ENCODE measurements around the gene CEP85L.

The CEP85L gene

GRCh38 chr6:118656847-118657451 lies 5.6 kb upstream of the CEP85L start:
- Histone ChIP-seq H3K9me3 (ENCODE audit: control insufficient read depth, insufficient read depth, low read length) (no peaks in the 10 kb centered on the region), H3K27me3 (ENCODE audit: control insufficient read depth, insufficient read depth, low read length) (no peaks in the 10 kb centered on the region), H3K4me1 (ENCODE audit: control insufficient read depth, insufficient read depth, low read length) (peaks cover 5% of the 10 kb centered on the region), H3K36me3 (ENCODE audit: control insufficient read depth, insufficient read depth, low read length) (no peaks in the 10 kb centered on the region), H3K4me3 (ENCODE audit: low read depth, low read length) (no peak overlapping the region), H3K9ac (ENCODE audit: low read depth, low read length) (no peak overlapping the region)

- no peak overlapping the region for H3K9ac ChIP-seq (ENCODE audit: low read depth, low read length)
- no peaks in the 10 kb centered on the region for H3K9me3 ChIP-seq (ENCODE audit: control insufficient read depth, insufficient read depth, low read length)
- H3K4me3 ChIP-seq (ENCODE audit: low read depth, low read length): peak overlapping the region; percentile 50
- no peaks in the 10 kb centered on the region for H3K27me3 ChIP-seq (ENCODE audit: control insufficient read depth, insufficient read depth, low read length)
- H3K36me3 ChIP-seq (ENCODE audit: control insufficient read depth, insufficient read depth, low read length): no peaks in the 10 kb centered on the region
- H3K4me1 ChIP-seq (ENCODE audit: control insufficient read depth, insufficient read depth, low read length): peaks cover 5% of the 10 kb centered on the region
These were observed 742 bp upstream of the CEP85L start for GRCh38 chr6:118652051-118652615.

DNA sequence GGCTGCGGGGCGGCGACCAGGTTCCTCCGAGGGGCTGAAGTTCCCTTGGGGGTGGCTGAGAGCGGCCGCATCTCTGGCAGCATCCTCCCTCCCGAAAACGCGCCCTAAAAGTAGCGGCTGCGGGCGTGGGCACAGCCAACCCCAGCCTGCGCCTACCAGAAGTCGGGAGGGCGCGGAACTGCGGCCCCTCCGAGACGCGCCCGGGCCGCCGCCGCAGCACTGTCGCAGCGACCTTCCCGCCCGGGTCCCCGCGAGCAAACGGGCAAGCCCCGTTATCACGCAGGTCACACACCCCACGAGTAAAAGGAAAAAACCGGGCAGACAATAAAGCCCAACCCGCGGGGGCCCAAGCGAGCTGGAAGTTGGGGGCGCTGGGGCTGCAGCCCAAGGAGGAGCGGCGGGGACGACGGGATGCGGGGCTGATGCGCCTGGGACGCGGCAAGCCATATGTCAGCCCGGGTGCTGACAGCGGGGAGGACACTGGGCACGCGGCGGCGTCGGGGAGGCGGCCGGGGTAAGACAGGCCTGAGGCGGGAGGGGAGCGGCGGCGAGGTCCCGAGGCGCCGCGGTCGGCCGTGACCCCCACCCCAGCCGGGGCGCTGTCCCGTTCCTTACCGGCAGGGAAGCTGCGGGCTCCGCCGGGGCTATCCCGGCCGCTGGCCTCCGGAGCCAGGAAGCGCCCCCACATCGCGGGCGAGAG lies 659 bp downstream of the CEP85L start:
- Histone ChIP-seq H3K9ac (ENCODE audit: low read depth, low read length) (peak overlapping the region; percentile 49), H3K4me1 (ENCODE audit: control insufficient read depth, insufficient read depth, low read length) (peaks cover 5% of the 10 kb centered on the region), H3K27me3 (ENCODE audit: control insufficient read depth, insufficient read depth, low read length) (no peaks in the 10 kb centered on the region)

GRCh38 chr6:118649918-118650581 lies 1.3 kb downstream of the CEP85L start:
- Histone ChIP-seq H3K9ac (ENCODE audit: low read depth, low read length) (no peak overlapping the region), H3K36me3 (ENCODE audit: control insufficient read depth, insufficient read depth, low read length) (no peaks in the 10 kb centered on the region), H3K4me3 (ENCODE audit: low read depth, low read length) (peak overlapping the region; percentile 68), H3K27me3 (ENCODE audit: control insufficient read depth, insufficient read depth, low read length) (no peaks in the 10 kb centered on the region), H3K9me3 (ENCODE audit: control insufficient read depth, insufficient read depth, low read length) (no peaks in the 10 kb centered on the region), H3K4me1 (ENCODE audit: control insufficient read depth, insufficient read depth, low read length) (peaks cover 5% of the 10 kb centered on the region)

More for the DNA sequence above, 659 bp downstream of the CEP85L start:
- Histone ChIP-seq H3K36me3 (ENCODE audit: control insufficient read depth, insufficient read depth, low read length) (no peaks in the 10 kb centered on the region), H3K4me3 (ENCODE audit: low read depth, low read length) (peak overlapping the region; percentile 68), H3K9me3 (ENCODE audit: control insufficient read depth, insufficient read depth, low read length) (no peaks in the 10 kb centered on the region)

DNA sequence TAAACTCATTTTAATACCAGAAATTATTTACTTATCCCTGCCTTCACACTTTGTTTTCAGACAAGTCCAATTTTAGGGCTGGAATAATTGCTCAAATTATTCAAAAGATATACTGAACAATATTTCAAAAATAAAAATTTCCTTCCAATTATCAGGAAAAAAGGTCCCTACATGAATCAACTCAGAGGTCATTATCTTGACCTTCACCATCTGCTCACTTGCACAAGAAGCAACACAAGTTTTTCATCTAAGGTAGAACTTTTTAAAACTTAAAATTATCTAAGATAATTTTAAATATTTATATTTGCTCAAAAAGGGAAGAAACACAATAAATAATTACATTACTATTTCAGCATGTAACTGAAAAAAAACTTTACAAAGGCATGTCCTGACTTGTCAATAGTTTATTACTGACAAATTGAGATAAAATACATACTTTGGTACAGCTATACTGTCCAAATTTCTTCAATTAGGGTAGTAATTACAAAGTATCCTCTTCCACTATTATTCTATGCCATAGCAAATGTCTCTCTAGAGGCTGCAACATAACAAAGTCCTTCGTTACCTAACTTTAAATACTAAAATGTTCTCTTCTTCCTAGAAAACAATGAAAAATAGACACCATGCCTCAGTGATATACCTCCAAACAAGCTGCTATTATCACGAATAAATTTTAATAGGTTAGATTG lies 2.4 kb downstream of the CEP85L start:
- peaks cover 5% of the 10 kb centered on the region for H3K4me1 ChIP-seq (ENCODE audit: control insufficient read depth, insufficient read depth, low read length)

GRCh38 chr6:118646977-118647376 lies 4.4 kb downstream of the CEP85L start:
- Histone ChIP-seq H3K4me3 (ENCODE audit: low read depth, low read length) (no peak overlapping the region), H3K36me3 (ENCODE audit: control insufficient read depth, insufficient read depth, low read length) (no peaks in the 10 kb centered on the region), H3K4me1 (ENCODE audit: control insufficient read depth, insufficient read depth, low read length) (no peaks in the 10 kb centered on the region), H3K9me3 (ENCODE audit: control insufficient read depth, insufficient read depth, low read length) (no peaks in the 10 kb centered on the region), H3K9ac (ENCODE audit: low read depth, low read length) (no peak overlapping the region), H3K27me3 (ENCODE audit: control insufficient read depth, insufficient read depth, low read length) (no peaks in the 10 kb centered on the region)

More for the DNA sequence above, 2.4 kb downstream of the CEP85L start:
- H3K27me3 ChIP-seq (ENCODE audit: control insufficient read depth, insufficient read depth, low read length): no peaks in the 10 kb centered on the region
- no peak overlapping the region for H3K9ac ChIP-seq (ENCODE audit: low read depth, low read length)
- H3K4me3 ChIP-seq (ENCODE audit: low read depth, low read length): no peak overlapping the region
- H3K36me3 ChIP-seq (ENCODE audit: control insufficient read depth, insufficient read depth, low read length): no peaks in the 10 kb centered on the region
- no peaks in the 10 kb centered on the region for H3K9me3 ChIP-seq (ENCODE audit: control insufficient read depth, insufficient read depth, low read length)

DNA sequence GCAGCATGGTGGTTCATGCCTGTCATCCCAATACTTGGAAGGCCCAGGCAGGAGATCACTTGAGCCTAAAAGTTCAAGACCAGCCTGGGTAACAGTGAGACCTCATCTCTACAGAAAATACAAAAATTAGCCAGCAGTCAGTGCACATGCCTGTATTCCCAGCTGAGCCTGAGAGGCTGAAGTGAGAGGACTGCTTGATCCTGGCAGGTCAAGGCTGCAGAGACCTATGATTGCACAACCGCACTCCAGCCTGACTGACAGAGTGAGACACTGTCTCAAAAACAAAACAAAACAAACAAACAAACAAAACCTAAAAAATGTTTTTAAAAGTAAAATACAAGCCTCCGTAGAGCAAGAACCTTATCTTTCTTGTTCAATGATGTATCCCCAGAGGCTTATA lies 6.0 kb downstream of the CEP85L start:
- Histone ChIP-seq H3K4me3 (ENCODE audit: low read depth, low read length) (no peak overlapping the region), H3K36me3 (ENCODE audit: control insufficient read depth, insufficient read depth, low read length) (no peaks in the 10 kb centered on the region), H3K9ac (ENCODE audit: low read depth, low read length) (no peak overlapping the region), H3K27me3 (ENCODE audit: control insufficient read depth, insufficient read depth, low read length) (no peaks in the 10 kb centered on the region), H3K9me3 (ENCODE audit: control insufficient read depth, insufficient read depth, low read length) (no peaks in the 10 kb centered on the region), H3K4me1 (ENCODE audit: control insufficient read depth, insufficient read depth, low read length) (no peaks in the 10 kb centered on the region)

GRCh38 chr6:118644007-118644406 lies 7.4 kb downstream of the CEP85L start:
- Histone ChIP-seq H3K4me1 (ENCODE audit: control insufficient read depth, insufficient read depth, low read length) (no peaks in the 10 kb centered on the region), H3K36me3 (ENCODE audit: control insufficient read depth, insufficient read depth, low read length) (no peaks in the 10 kb centered on the region), H3K9ac (ENCODE audit: low read depth, low read length) (no peak overlapping the region), H3K27me3 (ENCODE audit: control insufficient read depth, insufficient read depth, low read length) (no peaks in the 10 kb centered on the region), H3K9me3 (ENCODE audit: control insufficient read depth, insufficient read depth, low read length) (no peaks in the 10 kb centered on the region), H3K4me3 (ENCODE audit: low read depth, low read length) (no peak overlapping the region)

DNA sequence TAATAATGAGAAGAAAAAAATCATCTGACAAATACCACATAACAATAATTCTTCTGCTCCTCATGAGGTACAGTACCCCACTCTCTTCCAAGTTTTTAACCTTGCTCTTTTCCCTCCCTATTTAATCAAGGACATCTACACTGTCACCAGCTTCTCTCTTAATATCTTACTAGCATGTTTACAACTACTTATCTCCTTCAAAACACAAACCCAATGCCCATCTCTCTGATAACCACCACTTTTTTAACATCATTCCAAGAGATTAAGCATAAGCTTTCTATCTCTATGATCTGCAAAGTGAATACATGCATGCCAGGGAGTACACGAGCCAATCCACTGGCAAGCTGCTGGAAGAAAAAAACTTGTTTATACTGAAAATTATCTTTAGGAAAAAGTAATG lies 10.3 kb downstream of the CEP85L start:
- Histone ChIP-seq H3K9ac (ENCODE audit: low read depth, low read length) (no peak overlapping the region), H3K36me3 (ENCODE audit: control insufficient read depth, insufficient read depth, low read length) (no peaks in the 10 kb centered on the region), H3K27me3 (ENCODE audit: control insufficient read depth, insufficient read depth, low read length) (no peaks in the 10 kb centered on the region), H3K4me1 (ENCODE audit: control insufficient read depth, insufficient read depth, low read length) (no peaks in the 10 kb centered on the region), H3K4me3 (ENCODE audit: low read depth, low read length) (no peak overlapping the region), H3K9me3 (ENCODE audit: control insufficient read depth, insufficient read depth, low read length) (no peaks in the 10 kb centered on the region)

- H3K9me3 ChIP-seq (ENCODE audit: control insufficient read depth, insufficient read depth, low read length): no peaks in the 10 kb centered on the region
- no peak overlapping the region for H3K9ac ChIP-seq (ENCODE audit: low read depth, low read length)
- no peak overlapping the region for H3K4me3 ChIP-seq (ENCODE audit: low read depth, low read length)
- no peaks in the 10 kb centered on the region for H3K27me3 ChIP-seq (ENCODE audit: control insufficient read depth, insufficient read depth, low read length)
- peaks cover under 1% of the 10 kb centered on the region for H3K4me1 ChIP-seq (ENCODE audit: control insufficient read depth, insufficient read depth, low read length)
- H3K36me3 ChIP-seq (ENCODE audit: control insufficient read depth, insufficient read depth, low read length): no peaks in the 10 kb centered on the region
These were observed 12.1 kb downstream of the CEP85L start for GRCh38 chr6:118639054-118639964.

DNA sequence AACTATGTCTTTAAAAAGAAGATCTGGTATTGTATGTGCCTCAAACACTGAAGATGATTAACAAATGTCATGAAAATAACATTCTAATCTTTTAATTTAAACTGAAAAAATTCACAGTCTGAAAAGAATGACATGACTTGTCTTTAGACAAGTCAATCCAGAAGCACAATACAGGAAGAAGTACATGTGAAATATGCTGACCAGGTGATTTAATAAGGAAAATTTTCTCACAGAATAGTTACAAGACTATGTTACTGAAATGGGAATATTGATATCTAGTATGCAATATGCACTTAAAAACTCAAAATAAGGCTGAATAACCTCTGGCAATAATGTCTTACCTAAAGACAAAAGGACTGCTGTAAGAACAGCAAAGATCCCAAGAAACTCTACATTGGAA lies 13.1 kb downstream of the CEP85L start:
- Histone ChIP-seq H3K4me1 (ENCODE audit: control insufficient read depth, insufficient read depth, low read length) (peaks cover 9% of the 10 kb centered on the region), H3K9ac (ENCODE audit: low read depth, low read length) (no peak overlapping the region)

More for the DNA sequence above, 13.1 kb downstream of the CEP85L start:
- H3K36me3 ChIP-seq (ENCODE audit: control insufficient read depth, insufficient read depth, low read length): no peaks in the 10 kb centered on the region
- H3K9me3 ChIP-seq (ENCODE audit: control insufficient read depth, insufficient read depth, low read length): no peaks in the 10 kb centered on the region
- H3K4me3 ChIP-seq (ENCODE audit: low read depth, low read length): no peak overlapping the region
- no peaks in the 10 kb centered on the region for H3K27me3 ChIP-seq (ENCODE audit: control insufficient read depth, insufficient read depth, low read length)

Data from iPS-15b (cell line).